Measurements from ENCODE around the gene CACNG5.

CACNG5 gene

GRCh38 chr17:66906321-66907278 lies 71.7 kb downstream of the CACNG5 start:
- DNase-seq (ENCODE audit: low read depth), result peak; percentile 49

- DNase-seq (ENCODE audit: low read depth), result no peak
These were observed 75.0 kb downstream of the CACNG5 start for GRCh38 chr17:66909804-66910373.

GRCh38 chr17:66910651-66911285 lies 75.9 kb downstream of the CACNG5 start:
- DNase-seq (ENCODE audit: low read depth), result no peak

- DNase-seq (ENCODE audit: low read depth), result no peak
These were observed 80.3 kb downstream of the CACNG5 start for GRCh38 chr17:66915204-66915611.

GRCh38 chr17:66915792-66916191 lies 80.9 kb downstream of the CACNG5 start:
- no peak for DNase-seq (ENCODE audit: low read depth)

- no peak for DNase-seq (ENCODE audit: low read depth)
These were observed 82.0 kb downstream of the CACNG5 start for GRCh38 chr17:66916946-66917345.

- no peak for DNase-seq (ENCODE audit: low read depth)
These were observed 84.0 kb downstream of the CACNG5 start for GRCh38 chr17:66918896-66919295.

- DNase-seq (ENCODE audit: low read depth), result no peak
These were observed 85.5 kb downstream of the CACNG5 start for GRCh38 chr17:66920435-66920834.

- DNase-seq (ENCODE audit: low read depth), result no peak
These were observed 86.0 kb downstream of the CACNG5 start for GRCh38 chr17:66920950-66921349.

- no peak for DNase-seq (ENCODE audit: low read depth)
These were observed 89.0 kb downstream of the CACNG5 start for GRCh38 chr17:66923886-66924285.

- no peak for DNase-seq (ENCODE audit: low read depth)
These were observed 91.0 kb downstream of the CACNG5 start for GRCh38 chr17:66925811-66926500.

GRCh38 chr17:66928949-66929348 lies 94.0 kb downstream of the CACNG5 start:
- no peak for DNase-seq (ENCODE audit: low read depth)

GRCh38 chr17:66929591-66929990 lies 94.7 kb downstream of the CACNG5 start:
- no peak for DNase-seq (ENCODE audit: low read depth)

- DNase-seq (ENCODE audit: low read depth), result no peak
These were observed 96.0 kb downstream of the CACNG5 start for GRCh38 chr17:66930933-66931332.

GRCh38 chr17:66932311-66932710 lies 97.4 kb downstream of the CACNG5 start:
- no peak for DNase-seq (ENCODE audit: low read depth)

- no peak for DNase-seq (ENCODE audit: low read depth)
These were observed 99.1 kb downstream of the CACNG5 start for GRCh38 chr17:66934040-66934439.

All from HS-5 (cell line).